Measurements from ENCODE around the gene SDHB. TPM values are rescaled to one million over a fixed set of nuclear protein-coding genes. Genes with fewer than 3 reads are reported as not detected.
"Not testable (repeated sequence)": the region's sequence is repeated elsewhere in the genome, so short reads cannot be mapped to it uniquely, and the experiment has no call there.

SDHB gene
- total RNA-seq, 4 donors from 2014 or later: 79.6 to 130 (median 86.3) TPM

- H3K27me3 ChIP-seq: peaks cover 0 to under 1% of the 10 kb centered on the region in 2 donors
- no peaks in the 10 kb centered on the region for H3K4me1 ChIP-seq
- DNase-seq (ENCODE audit: low spot score in 2 of 2): no peak
- TF ChIP-seq, protein P1, sequence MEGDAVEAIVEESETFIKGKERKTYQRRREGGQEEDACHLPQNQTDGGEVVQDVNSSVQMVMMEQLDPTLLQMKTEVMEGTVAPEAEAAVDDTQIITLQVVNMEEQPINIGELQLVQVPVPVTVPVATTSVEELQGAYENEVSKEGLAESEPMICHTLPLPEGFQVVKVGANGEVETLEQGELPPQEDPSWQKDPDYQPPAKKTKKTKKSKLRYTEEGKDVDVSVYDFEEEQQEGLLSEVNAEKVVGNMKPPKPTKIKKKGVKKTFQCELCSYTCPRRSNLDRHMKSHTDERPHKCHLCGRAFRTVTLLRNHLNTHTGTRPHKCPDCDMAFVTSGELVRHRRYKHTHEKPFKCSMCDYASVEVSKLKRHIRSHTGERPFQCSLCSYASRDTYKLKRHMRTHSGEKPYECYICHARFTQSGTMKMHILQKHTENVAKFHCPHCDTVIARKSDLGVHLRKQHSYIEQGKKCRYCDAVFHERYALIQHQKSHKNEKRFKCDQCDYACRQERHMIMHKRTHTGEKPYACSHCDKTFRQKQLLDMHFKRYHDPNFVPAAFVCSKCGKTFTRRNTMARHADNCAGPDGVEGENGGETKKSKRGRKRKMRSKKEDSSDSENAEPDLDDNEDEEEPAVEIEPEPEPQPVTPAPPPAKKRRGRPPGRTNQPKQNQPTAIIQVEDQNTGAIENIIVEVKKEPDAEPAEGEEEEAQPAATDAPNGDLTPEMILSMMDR (IDR thresholded peaks at IDR 0.05): no peak
- peak in 1 of 2 donors; percentile 47 for TF ChIP-seq EP300 (IDR thresholded peaks at IDR 0.05)
- peak overlapping the region in 1 of 4 donors; percentile 4 for H3K27ac ChIP-seq
- 82% methylated on average over 11 of the region's 11 CpGs for WGBS, 2 donors
- H3K36me3 ChIP-seq: no peaks in the 10 kb centered on the region
- no peak overlapping the region for H3K4me3 ChIP-seq
- H3K9me3 ChIP-seq: peaks cover 0 to 9% (median 0%) of the 10 kb centered on the region in 4 donors
Observed at GRCh38 chr1:17066361-17067068, 12.7 kb upstream of the SDHB start.

GRCh38 chr1:17065666-17066065 is 11.8 kb upstream of the SDHB start:
- 75 to 84% methylated on average over 7 of the region's 7 CpGs for WGBS, 2 donors
- TF ChIP-seq EP300 (IDR thresholded peaks at IDR 0.05): no peak
- TF ChIP-seq POLR2A (IDR thresholded peaks at IDR 0.05): no peak
- TF ChIP-seq, protein P1 (IDR thresholded peaks at IDR 0.05): no peak

DNA sequence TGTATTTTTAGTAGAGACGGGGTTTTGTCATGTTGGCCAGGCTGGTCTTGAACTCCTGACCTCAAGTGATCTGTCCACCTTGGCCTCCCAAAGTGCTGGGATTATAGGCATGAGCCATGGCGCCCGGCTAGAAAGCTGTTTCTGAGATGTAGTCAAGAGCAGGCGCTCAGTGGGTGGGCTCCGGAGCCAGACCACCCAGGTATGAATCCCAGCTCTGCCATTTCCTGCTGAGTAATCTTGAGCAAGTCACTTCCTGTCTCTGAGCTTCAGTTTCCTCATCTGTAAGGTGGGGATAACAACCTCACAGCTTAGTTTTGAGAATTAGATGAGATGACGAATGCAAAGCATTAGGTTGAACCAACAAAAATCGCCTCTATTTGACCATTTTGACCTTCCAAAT is 8.9 kb upstream of the SDHB start:
- H3K4me3 ChIP-seq; H3K36me3 ChIP-seq; DNase-seq (ENCODE audit: low spot score in 2 of 2); H3K27me3 ChIP-seq; H3K27ac ChIP-seq; H3K9me3 ChIP-seq; H3K4me1 ChIP-seq: not testable (repeated sequence)
- WGBS, 2 donors: 69 to 77% methylated on average over 7 of the region's 7 CpGs

More at GRCh38 chr1:17065666-17066065, 11.8 kb upstream of the SDHB start:
- Histone ChIP-seq H3K27ac (no peak overlapping the region), H3K4me3 (no peak overlapping the region), H3K27me3 (no peaks in the 10 kb centered on the region), H3K36me3 (no peaks in the 10 kb centered on the region), H3K4me1 (peaks cover 0 to 4% (median 0%) of the 10 kb centered on the region in 4 donors), H3K9me3 (peaks cover 0 to 9% (median 0%) of the 10 kb centered on the region in 4 donors)
- DNase-seq (ENCODE audit: low spot score in 2 of 2): no peak

GRCh38 chr1:17061892-17062291 is 8.1 kb upstream of the SDHB start:
- 79 to 93% methylated on average over 2 of the region's 2 CpGs for WGBS, 2 donors
- Histone ChIP-seq H3K4me1 (peaks cover 0 to 9% (median 4%) of the 10 kb centered on the region in 4 donors), H3K27me3 (no peaks in the 10 kb centered on the region), H3K9me3 (peaks cover 0 to 9% (median 0%) of the 10 kb centered on the region in 4 donors), H3K4me3 (no peak overlapping the region), H3K27ac (no peak overlapping the region), H3K36me3 (no peaks in the 10 kb centered on the region)
- no peak for DNase-seq (ENCODE audit: low spot score in 2 of 2)
- no peak for TF ChIP-seq EP300 (IDR thresholded peaks at IDR 0.05)
- TF ChIP-seq POLR2A (IDR thresholded peaks at IDR 0.05): no peak
- TF ChIP-seq, protein P1 (IDR thresholded peaks at IDR 0.05): no peak

GRCh38 chr1:17061486-17061885 is 7.7 kb upstream of the SDHB start:
- no peak for DNase-seq (ENCODE audit: low spot score in 2 of 2)
- H3K36me3 ChIP-seq: no peaks in the 10 kb centered on the region
- H3K27me3 ChIP-seq: no peaks in the 10 kb centered on the region
- peaks cover 0 to 9% (median 0%) of the 10 kb centered on the region in 4 donors for H3K9me3 ChIP-seq
- peaks cover 0 to 9% (median 4%) of the 10 kb centered on the region in 4 donors for H3K4me1 ChIP-seq
- no peak overlapping the region for H3K27ac ChIP-seq
- WGBS, 2 donors: 78 to 82% methylated on average over 3 of the region's 3 CpGs
- H3K4me3 ChIP-seq: no peak overlapping the region
- TF ChIP-seq EP300 (IDR thresholded peaks at IDR 0.05): no peak
- TF ChIP-seq, protein P1 (IDR thresholded peaks at IDR 0.05): no peak
- no peak for TF ChIP-seq POLR2A (IDR thresholded peaks at IDR 0.05)

Data from tibial nerve (tissue), 4 donors.